GM04504 (cell line): ENCODE measurements around the gene TMEM266.

Experiments used
- DNase-seq: peaks from one replicate; pipeline ENCODE4 v3.0.0-alpha.2; 2012; ENCODE audit warnings: low read depth

TMEM266 gene

DNA sequence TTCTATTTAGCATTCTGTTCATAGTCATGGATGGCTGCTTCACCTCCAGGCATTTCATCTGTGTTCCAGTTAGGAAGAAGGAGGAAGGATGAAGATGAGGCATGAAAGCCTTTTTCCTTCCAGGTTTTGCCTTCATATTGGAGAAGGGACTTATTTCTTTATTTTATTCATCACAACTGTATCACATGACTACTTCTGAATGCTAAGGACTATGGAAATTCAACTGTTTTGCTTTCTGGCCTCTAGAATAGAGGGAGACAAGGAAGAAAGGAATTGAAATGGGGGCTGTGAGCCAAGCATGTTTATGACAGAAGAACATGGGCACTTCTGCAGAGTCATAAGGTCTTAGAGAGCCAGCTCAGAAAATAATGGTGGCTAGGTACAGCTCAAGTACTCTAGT is 10.4 kb downstream of the TMEM266 start:
- DNase-seq = no peak

DNA sequence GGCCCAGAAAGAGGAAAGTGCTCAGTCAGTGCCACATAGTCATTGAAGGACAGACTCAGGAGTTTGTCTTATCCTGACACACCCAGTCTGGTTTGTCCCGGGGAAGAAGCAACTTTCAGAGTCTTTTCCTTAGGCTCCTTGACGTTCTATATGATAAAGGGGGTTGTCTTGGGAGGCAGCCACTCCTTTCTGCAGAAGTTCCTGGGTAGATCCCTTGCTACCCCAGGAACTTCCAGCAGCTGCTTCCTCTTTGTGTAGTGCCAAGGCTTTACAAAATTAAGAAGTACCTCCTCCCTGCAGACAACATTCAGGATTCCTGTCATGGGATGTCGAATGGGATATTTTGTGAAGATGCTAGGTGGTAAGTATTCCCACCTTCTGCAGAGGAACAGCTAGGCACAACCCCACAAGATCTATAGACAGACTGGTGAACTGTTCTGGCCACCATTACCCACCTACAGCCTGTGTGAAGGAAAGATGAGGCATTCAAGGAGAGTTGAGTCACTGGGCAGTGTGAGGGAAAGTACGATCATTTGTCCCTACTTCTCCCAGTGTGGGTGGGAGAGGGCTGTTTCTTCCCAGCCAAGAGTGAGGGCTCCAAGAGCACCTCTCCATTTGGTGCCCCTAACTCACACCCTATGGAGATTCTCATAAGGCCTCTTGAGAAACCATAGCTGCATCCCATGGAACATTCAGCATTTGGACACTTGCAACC is 11.3 kb downstream of the TMEM266 start:
- DNase-seq = no peak

DNA sequence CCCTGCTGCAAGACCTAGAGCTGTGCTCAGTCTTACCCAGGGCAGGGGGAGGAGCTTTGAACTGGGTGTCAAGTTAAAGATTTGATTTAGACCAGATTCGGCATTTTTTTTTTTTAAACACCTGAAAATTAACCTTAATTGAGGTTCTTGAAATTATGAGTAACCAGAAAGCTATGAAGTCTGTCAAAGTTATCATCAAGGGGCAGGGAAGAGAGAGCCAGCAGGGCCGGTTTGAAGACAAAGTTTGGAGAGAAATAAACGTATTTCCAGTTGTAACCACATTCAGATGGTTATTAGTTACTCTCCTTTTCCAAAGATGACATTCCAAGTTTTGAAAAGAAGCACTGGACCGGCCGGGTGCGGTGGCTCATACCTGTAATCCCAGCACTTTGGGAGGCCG is 12.0 kb downstream of the TMEM266 start:
- no peak for DNase-seq

DNA sequence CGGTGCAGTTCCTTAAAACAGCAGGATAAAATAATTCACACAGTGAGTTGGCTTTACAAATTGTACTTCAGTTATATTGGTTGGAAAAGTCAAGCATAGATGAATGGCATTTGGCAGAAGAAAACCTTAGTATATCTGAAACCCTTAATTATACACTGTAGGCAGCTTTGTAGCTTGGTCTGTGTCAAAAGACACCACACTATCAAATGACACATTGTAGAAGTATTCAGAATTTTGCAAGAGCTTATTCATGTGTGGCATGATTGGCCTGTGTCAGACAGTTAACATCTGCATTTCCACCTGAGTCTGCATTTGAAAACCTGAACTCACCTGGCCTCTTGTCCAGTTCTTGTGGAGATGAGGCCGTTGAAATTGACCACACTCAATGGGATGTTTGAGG is 13.8 kb downstream of the TMEM266 start:
- DNase-seq = no peak

DNA sequence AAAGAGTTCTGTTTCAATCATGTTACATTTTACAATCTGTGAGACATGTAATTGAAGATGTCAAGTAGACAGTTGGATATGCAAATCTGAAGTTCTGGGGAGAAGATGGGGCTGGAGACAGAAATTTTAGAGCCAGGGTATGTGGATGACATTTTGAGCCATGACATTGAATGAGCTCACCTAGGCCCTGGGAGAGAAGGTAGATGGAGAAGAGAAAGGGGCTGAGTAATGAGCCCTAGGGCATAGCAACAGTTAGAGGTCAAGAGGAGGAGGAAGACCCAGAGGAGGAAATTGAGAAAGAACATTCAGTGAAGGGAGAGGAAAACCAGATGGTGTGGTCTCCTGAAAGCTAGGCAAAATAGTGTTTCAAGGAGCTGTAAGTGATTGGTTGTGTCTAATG is 15.3 kb downstream of the TMEM266 start:
- DNase-seq = no peak

DNA sequence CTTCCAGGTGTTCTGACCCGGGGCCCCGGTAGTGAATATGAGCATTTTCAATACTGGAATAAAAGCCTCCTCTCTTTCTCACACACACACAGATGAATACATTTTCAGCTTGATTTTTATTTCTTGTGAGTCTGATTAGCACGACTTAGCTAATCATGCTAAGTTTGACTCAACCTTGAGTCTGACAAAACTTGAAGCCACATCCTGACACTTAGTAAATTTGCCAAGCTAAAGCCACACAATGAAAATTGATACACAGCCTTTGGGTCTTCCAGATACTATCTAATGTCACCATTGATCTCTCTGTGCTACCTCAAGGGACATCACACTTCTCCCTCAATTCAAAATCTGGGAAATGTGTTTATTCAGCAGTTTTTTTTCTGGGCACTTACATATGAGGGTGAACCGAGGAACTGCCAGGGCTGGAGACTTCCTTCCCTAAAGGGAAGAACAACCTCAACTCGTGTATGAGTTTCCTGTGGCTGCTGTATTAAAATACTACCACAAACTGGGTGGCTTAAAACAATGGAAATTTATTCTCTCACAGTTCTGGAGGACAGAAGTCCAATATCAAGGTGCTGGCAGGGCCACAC is 18.6 kb downstream of the TMEM266 start:
- no peak for DNase-seq

DNA sequence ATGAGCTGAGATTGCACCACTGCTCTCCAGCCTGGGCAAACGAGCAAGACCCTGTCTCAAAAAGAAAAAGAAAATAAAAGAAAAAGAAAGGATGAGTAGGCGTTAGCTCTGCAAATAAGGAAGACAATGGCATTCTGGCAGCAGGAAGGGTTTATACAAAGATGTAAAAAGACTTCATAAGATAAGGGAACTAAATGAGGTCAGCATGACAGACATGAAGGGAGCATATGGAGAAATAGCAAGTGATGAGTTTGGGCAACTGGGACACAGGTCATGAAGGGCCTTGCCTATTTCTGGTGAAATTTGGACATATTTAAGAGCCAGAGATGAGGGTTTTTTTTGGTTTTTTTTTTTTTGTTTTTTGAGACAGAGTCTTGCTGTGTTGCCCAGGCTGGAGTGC is 24.5 kb downstream of the TMEM266 start:
- DNase-seq = no peak

DNA sequence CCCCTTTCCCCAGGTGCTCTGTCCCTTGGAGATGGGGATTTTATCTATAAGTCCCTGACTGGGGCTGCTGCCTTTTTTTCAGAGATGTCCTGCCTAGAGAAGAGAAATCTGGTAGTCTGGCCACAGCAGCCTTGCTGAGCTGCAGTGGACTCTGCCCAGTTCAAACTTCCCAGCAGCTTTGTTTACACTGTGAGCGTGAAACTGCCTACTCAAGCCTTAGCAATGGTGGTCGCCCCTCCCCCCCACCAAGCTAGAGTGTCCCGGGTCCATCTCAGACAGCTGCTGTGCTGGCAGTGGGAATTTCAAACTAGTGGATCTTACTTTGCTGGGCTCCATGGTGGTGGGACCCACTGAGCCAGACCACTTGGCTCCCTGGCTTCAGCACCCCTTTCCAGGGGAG is 38.9 kb downstream of the TMEM266 start:
- DNase-seq = no peak

DNA sequence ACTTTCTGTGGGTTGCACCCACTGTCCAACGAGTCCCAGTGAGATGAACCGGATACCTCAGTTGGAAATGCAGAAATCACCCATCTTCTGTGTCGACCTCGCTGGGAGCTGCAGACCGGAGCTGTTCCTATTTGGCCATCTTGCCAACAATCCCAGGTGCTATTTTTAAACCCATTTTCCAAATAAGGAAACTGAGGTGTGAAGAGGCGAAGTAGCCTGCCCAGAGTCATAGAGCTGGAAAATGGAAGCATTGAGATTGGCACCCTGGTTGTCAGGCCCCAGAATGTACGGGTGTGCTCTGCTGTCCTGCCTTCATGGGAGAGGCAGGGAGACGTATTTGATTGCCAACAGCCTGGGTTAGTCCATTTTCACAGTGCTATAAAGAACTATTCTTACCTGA is 39.6 kb downstream of the TMEM266 start:
- no peak for DNase-seq

DNA sequence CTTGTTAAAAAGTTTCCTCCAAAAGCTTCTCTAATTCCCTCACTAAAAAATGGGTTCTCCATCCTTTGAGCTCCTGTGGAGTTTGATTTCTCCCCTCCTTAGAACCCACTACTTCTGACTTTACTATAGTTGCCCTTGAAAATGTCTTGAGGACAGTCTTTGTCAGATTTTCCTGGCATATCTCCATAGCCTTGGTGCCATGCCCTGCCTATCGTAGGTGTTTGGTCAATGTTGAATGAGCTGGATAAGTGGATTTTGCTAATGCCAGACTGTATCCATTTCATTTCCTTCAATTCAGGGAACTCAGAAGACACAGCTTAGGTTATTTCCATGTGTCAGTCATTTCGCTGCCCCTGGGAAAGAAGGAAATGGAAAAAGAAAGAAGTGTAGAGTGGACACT is 40.6 kb downstream of the TMEM266 start:
- DNase-seq = no peak

DNA sequence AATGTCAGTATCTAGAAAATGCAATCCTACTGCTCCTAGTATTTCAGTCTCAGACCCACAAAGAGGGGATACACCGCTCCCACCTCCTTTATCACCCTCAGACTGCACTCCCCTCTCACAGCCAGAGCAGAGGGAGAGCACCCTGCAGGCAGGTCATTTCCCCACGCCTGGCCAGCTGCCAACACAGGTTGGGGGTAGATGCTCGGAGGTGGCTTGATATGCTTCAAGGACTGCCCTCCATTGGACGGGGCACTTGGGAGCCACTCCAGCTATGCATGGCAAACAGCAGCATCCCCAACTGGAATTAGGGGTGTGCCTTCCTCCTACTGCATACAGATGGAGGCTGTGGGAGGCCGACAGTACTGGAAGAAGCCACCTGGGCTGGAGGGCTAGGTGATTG is 41.9 kb downstream of the TMEM266 start:
- no peak for DNase-seq

DNA sequence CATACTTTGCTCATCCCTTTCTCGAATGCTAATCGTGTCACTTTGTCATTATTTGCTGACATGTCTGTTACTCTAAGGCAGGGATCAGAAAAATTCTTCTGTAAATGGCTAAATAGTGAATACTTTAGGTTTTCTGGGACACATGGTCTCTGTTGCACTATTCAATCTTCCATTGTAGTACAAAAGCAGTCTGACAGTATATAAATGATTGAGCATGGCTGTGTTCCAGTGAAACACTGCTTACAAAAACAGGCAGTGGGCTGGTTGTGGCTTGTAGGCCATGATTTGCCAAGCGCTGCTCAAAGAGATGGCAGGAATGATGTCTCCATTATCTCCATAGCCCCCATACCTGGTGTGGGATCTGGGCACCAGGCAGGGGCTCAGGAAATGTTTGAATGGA is 45.6 kb downstream of the TMEM266 start:
- DNase-seq = no peak

DNA sequence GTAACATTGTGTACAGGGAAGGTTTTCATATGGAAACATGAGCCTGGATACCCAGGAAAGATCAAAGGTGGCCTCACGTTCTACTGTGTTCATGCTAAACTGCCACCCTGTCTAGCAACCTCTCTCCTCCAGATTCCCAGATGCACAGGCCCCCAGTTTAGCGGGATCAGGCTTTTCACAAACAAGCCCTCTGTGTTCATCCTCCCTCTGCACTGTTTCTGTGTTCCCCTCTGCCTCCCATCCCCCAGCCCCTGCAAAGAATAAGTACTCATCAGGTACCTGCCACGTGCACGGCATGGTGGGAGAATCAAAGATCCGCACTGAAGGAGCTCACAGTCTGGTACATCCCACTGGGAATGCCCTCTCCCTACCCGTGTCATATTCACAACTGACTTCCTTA is 46.1 kb downstream of the TMEM266 start:
- no peak for DNase-seq

DNA sequence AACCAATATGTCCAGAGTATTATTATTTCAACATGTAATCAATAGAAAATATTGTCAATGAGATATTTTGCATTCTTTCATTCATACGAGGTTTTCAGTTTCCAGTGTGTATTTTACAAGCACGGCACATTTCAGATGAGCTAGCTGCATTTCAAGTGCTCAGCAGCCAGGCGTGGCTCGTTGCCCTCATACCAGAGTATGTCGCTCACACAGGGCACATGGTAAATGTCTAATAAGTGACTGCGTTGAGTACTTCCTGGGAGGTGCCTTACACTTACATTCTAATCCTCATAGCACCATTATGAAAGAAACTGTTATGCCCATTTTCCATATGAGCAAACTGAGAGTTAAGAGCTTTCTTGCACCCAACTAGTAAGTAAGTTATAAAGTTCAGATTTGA is 47.4 kb downstream of the TMEM266 start:
- DNase-seq = no peak

DNA sequence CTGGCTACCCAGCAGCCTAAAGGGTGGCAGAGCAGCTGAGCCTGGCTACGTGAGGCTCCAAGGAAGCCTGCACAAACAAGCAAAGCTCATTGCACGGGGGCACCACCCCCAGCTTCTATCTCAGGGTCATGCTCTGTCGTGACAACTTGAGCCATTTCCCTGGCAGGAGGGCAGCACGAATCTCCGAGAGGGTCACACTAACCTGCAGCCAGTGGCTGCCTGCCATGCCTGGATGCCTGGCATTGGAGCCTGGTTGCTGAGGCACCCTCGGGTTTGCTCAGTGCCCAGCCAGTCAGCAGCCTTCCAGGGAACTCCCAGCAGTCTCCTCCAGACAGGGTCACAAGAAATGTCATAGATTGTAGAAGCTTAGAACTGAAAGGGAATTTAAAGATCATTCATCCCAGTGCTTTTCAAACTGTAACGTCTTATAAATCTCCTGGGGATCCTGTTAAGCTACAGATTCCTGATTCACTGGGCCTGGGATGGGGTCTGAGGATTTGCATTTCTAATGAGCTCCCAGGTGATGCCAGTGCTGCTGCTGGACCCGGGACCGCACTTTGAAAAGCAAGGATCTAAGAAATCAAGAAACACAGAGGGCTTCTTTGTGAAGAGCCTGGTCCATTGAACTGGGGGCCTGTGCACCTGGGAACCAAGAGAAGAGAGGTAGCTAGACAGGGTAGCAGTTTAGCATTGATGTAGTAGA is 48.4 kb downstream of the TMEM266 start:
- DNase-seq = no peak

DNA sequence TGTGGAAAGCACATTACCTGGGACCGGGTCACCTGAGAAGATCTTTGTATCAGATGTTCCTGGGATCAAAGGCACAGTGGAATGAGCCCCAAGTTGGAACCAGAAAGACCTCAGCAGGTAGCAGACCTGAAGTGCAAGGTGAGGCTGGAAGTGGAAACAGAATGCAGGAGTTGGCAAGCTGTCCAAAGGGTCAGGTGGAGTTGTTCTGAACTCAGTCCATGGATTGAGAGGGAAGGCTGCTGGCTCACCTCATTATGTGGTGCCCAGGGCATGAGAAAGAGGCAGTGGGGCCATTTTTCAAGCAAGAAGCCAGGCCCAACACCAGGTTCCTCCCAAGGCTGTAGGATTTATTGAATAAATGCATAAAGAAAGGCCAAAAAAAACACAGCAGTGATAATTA is 49.3 kb downstream of the TMEM266 start:
- DNase-seq = no peak

DNA sequence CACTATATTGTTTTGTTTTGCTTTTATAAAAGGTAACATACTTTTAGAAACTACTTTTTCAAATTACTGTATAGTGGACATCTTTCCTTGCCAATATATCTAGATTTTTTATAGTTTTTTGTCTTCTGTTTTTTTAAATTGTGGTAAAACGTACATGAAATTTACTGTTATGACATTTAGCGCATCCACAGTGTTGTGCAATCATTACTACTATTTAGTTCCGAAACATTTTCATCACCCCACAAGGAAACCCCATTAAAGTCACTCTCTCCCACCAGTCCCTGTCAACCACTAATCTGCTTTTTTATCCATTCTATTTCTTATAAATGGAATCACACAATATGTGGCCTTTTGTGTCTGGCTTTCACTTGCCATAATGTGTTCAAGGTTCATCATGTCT is 54.8 kb downstream of the TMEM266 start:
- DNase-seq = no peak

DNA sequence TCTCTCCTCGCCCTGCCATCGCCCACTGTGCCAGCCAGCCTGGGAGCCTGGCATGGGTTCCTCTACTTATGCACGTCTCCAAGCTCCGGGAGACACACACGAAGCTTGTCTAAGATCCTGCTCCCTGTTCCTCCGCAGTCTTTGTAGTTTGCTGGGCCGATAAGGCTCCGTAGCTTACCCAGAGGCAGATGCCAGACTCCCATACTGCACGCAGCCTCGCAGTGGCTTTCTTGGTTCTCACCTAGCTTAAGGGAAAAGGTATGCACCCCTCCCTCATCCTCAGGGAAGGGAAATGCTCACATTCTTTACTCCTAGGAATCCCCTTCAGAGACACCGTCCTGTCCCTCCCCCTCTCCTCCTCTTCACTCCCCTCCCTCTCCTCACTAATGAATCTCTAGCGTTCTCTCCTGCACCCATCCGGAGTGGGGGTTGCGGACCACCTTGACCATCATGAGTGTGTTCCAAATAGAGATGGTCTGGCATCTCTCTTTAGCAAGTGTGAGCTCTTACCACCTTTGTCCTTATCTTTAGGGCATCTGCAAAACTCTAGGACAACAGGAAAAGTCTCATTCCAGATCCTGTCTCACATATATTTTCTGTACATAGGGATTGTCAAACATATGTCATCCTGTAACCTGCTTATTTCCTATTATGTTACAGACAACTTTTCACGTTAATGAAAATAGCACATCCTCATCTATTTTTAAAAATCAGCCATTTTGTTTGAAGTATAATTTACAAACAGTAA is 56.5 kb downstream of the TMEM266 start:
- no peak for DNase-seq

DNA sequence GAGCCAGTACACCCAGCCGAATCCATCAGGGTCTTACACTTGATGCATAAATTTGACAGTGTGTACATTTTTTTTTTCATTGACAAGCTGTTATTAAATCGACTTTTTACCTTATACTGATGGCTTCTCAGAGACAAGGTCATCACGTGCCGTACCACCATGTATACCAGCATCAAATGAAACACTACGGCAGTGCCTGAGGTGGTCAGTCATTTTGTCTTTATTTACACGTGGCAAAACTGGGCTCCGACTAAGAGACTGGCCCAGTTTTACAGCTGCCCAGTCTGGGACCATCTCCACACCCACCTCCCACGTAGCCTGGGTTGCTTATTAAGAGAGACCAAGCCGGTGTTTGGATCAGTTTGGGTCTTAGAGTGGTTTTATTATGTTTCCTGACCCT is 57.4 kb downstream of the TMEM266 start:
- no peak for DNase-seq

DNA sequence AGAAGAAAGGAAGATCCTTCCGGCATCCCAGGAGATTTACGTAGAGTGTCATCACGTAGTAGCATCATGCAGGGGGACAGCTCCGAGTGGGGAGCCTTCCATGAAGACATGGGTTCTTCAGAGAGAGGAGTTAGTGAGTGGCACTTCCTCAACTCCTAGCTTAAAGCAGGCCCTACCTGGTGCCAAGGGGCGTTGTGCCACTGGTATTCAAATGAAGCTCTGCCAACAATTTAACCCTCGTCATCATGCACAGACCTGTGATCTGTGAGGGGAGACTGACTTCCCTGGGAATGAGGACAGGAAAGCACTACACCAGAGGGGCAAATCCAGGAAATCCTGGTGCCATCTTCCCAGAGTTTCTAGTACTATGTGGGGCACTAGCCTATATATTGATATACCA is 59.0 kb downstream of the TMEM266 start:
- DNase-seq = no peak

DNA sequence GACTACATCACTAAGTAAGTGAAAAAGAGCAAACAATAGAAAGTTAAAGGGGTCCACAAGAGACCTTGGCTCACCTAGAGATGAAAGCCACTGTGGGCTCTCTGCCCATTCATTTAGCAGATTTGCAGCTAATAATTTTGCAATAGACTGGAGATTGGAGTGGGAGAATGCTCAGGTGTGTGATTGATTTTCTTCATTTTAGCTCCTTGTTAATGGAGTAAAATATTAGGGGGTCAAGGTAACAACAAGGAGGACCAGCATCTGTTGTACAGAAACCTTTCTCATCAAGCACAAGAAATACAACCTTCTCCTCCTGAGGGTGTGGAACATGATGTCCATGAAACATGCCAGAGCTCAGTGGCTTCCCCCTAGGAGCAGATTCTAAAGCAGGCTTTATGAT is 63.2 kb downstream of the TMEM266 start:
- DNase-seq = no peak

DNA sequence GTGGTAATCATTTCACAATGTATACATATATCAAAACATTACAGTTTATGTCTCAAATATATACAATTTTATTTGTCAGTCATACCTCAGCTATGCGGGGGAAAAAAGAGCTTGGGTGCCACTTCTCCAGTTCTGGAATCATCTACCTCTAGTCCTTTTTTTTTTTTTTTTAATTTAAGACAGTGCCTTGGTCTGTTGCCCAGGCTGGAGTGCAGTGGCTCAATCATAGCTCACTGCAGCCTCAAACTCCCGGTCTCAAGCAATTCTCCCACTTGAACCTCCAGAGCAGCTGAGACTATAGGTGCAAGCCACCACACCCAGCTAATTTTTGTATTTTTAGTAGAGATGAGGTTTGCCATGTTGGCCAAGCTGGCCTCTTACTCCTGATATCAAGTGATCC is 67.4 kb downstream of the TMEM266 start:
- DNase-seq = no peak

DNA sequence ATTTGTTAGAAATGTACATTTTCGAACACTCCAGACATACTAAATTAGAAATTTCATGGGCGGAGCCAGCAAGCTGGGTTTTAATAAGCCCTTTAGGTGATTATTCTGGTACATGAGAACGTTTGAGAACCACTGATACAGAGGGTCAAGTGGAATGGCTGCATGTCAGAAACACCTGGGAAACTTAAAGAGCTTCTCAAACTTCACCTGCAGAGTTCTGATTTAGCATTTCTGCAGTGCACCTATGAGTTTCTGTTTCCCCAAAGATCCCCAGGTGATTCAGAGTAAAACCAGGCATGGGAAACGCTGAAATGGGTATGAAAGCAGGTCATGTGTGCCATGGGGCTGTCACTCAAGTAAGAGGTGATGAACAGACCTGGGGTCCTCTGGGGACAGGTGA is 68.1 kb downstream of the TMEM266 start:
- DNase-seq = no peak
